GM12878 (cell line): ENCODE data around the gene LMO2. TPM values are rescaled to one million over a fixed set of nuclear protein-coding genes. Genes with fewer than 3 reads are reported as not detected.

ENCODE experiments used
- ATAC-seq: fragments of 200-7000 bp; cut with Tn5 transposase; 3 replicates; pipeline ENCODE4 v1.9.1; 2020; ENCODE audit warnings: mild to moderate bottlenecking, moderate library complexity
- BruUV-seq: library from RNA; stranded (reverse); fragments of 400-500 nt; replicated peaks from 2 replicates; lab custom pipeline; 2021; lab: Mats Ljungman, UMichigan
- CTCF ChIA-PET: fragments of 300-600 bp; sonication (Branson Sonifier 250); formaldehyde crosslinking; extraction: SDS; loops from one replicate; lab custom pipeline; 2021; ENCODE audit warnings: inconsistent platforms; lab: Yijun Ruan, JAX
- POLR2A ChIA-PET: fragments of 350-600 bp; formaldehyde crosslinking; extraction: SDS; loops from one replicate; lab custom pipeline; 2021; ENCODE audit warnings: inconsistent platforms; lab: Charles Lee
- RAD21 ChIA-PET: fragments of 300-600 bp; sonication (Branson Sonifier 250); formaldehyde crosslinking; loops from one replicate; lab custom pipeline; 2023; ENCODE audit warnings: antibody characterized with exemption; ENCODE audit not compliant: unreplicated experiment; lab: Charles Lee
- SMC1A ChIA-PET: fragments of 300-600 bp; sonication (Branson Sonifier 250); formaldehyde crosslinking; loops from one replicate; lab custom pipeline; 2023; ENCODE audit not compliant: unreplicated experiment, uncharacterized antibody; lab: Charles Lee
- DNase-seq: peaks from one replicate; pipeline ENCODE4 v3.0.0-alpha.2; 2011; ENCODE audit warnings: low read depth, low spot score
- FAIRE-seq: peaks from 3 replicates; lab custom pipeline; 2011; peaks lifted over from hg19 to GRCh38; lab: Jason Lieb, UNC
- H2AFZ ChIP-seq: 2 replicates; pipeline ENCODE4 v1.6.0; 2011; ENCODE audit warnings: low read depth, low read length, control low read depth; ENCODE audit not compliant: control insufficient read depth
- H3K27ac ChIP-seq: 2 replicates; pipeline ENCODE4 v1.5.1; 2011; ENCODE audit warnings: control low read depth; ENCODE audit not compliant: control insufficient read depth, insufficient read depth
- H3K27me3 ChIP-seq, 2 experiments: replicated peaks in 1 of 2; 2 replicates each; pipeline versions ENCODE4 v1.6.0 to v1.6.1; 2011; ENCODE audit warnings: low read length in 1 of 2; ENCODE audit not compliant: control insufficient read depth in 2 of 2, insufficient read depth in 2 of 2
- H3K36me3 ChIP-seq, 2 experiments: 2 replicates each; pipeline ENCODE4 v1.5.1; 2011; ENCODE audit warnings: low read length in 1 of 2; ENCODE audit not compliant: control insufficient read depth in 2 of 2, insufficient read depth in 2 of 2
- H3K4me1 ChIP-seq: 2 replicates; pipeline ENCODE4 v1.6.1; 2011; ENCODE audit warnings: mild to moderate bottlenecking, low read length, moderate library complexity, mixed read lengths; ENCODE audit not compliant: control insufficient read depth, insufficient read depth
- H3K4me2 ChIP-seq: 2 replicates; pipeline ENCODE4 v1.6.0; 2011; ENCODE audit warnings: control low read depth; ENCODE audit not compliant: control insufficient read depth, insufficient read depth
- H3K4me3 ChIP-seq: fragments of 200-600 bp; sonication (generic); 2 replicates; pipeline ENCODE4 v1.5.1; 2016
- H3K79me2 ChIP-seq: 2 replicates; pipeline ENCODE4 v1.6.0; 2011; ENCODE audit warnings: low read length; ENCODE audit not compliant: control insufficient read depth, insufficient read depth
- H3K9ac ChIP-seq: 2 replicates; pipeline ENCODE4 v1.8.0; 2011; ENCODE audit warnings: low read length, control low read depth, mixed read lengths; ENCODE audit not compliant: control insufficient read depth, insufficient read depth
- H3K9me3 ChIP-seq: replicated peaks from 3 replicates; pipeline ENCODE4 v1.5.1; 2011; ENCODE audit warnings: mild to moderate bottlenecking, low read length; ENCODE audit not compliant: control insufficient read depth, insufficient read depth
- H4K20me1 ChIP-seq: 2 replicates; pipeline ENCODE4 v1.6.0; 2011; ENCODE audit not compliant: control insufficient read depth, insufficient read depth
- PML ChIP-seq: IDR thresholded peaks from 2 replicates; pipeline ENCODE4 v1.6.1; 2012; ENCODE audit warnings: low read length, inconsistent platforms
- TAF1 ChIP-seq: IDR thresholded peaks from 2 replicates; pipeline ENCODE4 v1.6.1; 2011; ENCODE audit warnings: mild to moderate bottlenecking, low read depth, low read length, borderline replicate concordance
- WGBS: methylation state at CpG from one replicate; pipeline ENCODE4 v1.1.6; 2016; ENCODE audit warnings: low lambda C conversion rate; ENCODE audit not compliant: insufficient replicate concordance, insufficient coverage; ENCODE audit errors: missing lambda C conversion rate; 5-methylcytosine and 5-hydroxymethylcytosine counted together
- in situ Hi-C: fragments of 300-500 bp; cut with MboI; formaldehyde crosslinking; loops from 9 replicates; pipeline ENCODE4 v1.14.3; 2018; ENCODE audit warnings: mixed read lengths
- intact Hi-C: fragments of 100-400 bp; cut with micrococcal nuclease; formaldehyde crosslinking; loops from one replicate; pipeline ENCODE4 v1.14.2; 2022; ENCODE audit not compliant: unreplicated experiment
- polyA plus RNA-seq, 11 experiments: library from polyadenylated mRNA; depleted of rRNA in 4 of 11; unstranded in 6 of 11; stranded (reverse) in 5 of 11; fragments of >200 nt; fragmentation: Nextera tagmentation in 4 of 11; fragmentation: Illumina TruSeq in 1 of 11; extraction: Ambion mirVana in 4 of 11; extraction: Trizol in 1 of 11; gene quantifications; 1 replicate in 1 of 11; 2 replicates in 10 of 11; pipeline versions ENCODE4 v1.2.1 to v1.2.3, GENCODE V29; 2011 to 2016; ENCODE audit warnings: inconsistent platforms in 2 of 11, missing spikeins in 2 of 11, low read depth in 1 of 11
- total RNA-seq, 4 experiments: library from RNA; depleted of rRNA in 3 of 4; stranded (reverse); fragments of >200 nt in 3 of 4; fragmentation: Illumina TruSeq in 1 of 4; extraction: Trizol in 1 of 4; gene quantifications; 2 replicates each; pipeline versions ENCODE4 v1.2.1 to v1.2.3, GENCODE V29; 2013 to 2021

Gene LMO2
- total and polyA plus RNA-seq, 10 of the 15 experiments (the other 5 are each of a cell fraction or from before 2014, with no cell fraction given) = 0.29 to 1.9 (median 1.1) TPM; not detected in 1

GRCh38 chr11:33930317-33931021, 38.6 kb upstream of the LMO2 start:
- CTCF ChIA-PET = interaction anchor here (1.2 to 1.4 kb wide), 2 partner anchors 52 to 57 kb away, joined by 3 to 4 read pairs; no protein-coding TSS in a partner anchor
- Histone ChIP-seq H3K36me3 (no peaks in the 10 kb centered on the region), H2AFZ (peak overlapping the region; percentile 65)
- ATAC-seq = no peak; the same call in 2 of the 3 replicates
- no peak for TF ChIP-seq TAF1
- TF ChIP-seq, all 136 proteins: peak for 0
- WGBS = 67% methylated on average over 7 of the region's 7 CpGs
- intact Hi-C loops (no loop called here), in situ Hi-C loops (no loop called here)
- no TSS peak for BruUV-seq
- Histone ChIP-seq H3K79me2 (no peaks in the 10 kb centered on the region), H3K4me2 (no peak overlapping the region), H3K9ac (no peak overlapping the region), H3K27me3 (no peaks in the 10 kb centered on the region), H3K27ac (no peak overlapping the region), H3K4me3 (no peak overlapping the region), H4K20me1 (no peaks in the 10 kb centered on the region), H3K9me3 (peaks cover 4% of the 10 kb centered on the region; the same call in 2 of the 3 replicates), H3K4me1 (no peaks in the 10 kb centered on the region)
- RAD21 ChIA-PET = interaction anchor here (0.7 kb wide), 1 partner anchor 240 kb away, joined by 3 read pairs; no protein-coding TSS in a partner anchor
- no peak for DNase-seq
- SMC1A ChIA-PET = interaction anchor here (0.9 to 1.0 kb wide), 4 partner anchors 10 to 35 kb away, joined by 3 read pairs; no protein-coding TSS in a partner anchor
- FAIRE-seq = no peak
- POLR2A ChIA-PET = no interaction called here

DNA sequence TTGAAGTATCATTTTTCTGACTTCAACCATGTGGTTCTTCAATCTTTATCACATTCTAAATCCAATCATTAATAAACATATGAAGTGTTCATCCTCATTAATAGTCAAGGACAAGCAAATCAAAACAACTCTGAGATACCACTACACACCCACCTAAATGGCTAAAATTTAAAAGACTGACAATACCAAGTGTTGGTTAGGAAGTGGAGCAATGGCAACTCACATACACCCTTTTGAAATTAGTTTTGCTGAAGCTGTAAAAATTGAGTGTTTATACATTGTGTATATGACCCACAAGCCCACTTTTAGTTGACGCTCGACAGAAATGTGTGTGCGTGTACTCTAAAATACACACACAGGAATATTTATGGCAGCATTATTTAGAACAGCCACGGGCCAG, 36.7 kb upstream of the LMO2 start:
- RAD21 ChIA-PET = interaction anchor here (0.8 kb wide), 1 partner anchor 18 kb away, joined by 4 read pairs; no protein-coding TSS in a partner anchor
- Histone ChIP-seq H3K9ac (no peak overlapping the region), H3K36me3 (no peaks in the 10 kb centered on the region), H3K27me3 (no peaks in the 10 kb centered on the region), H3K4me2 (no peak overlapping the region), H3K79me2 (no peaks in the 10 kb centered on the region), H3K9me3 (peaks cover 4% of the 10 kb centered on the region; the same call in 2 of the 3 replicates), H2AFZ (no peak overlapping the region), H3K4me3 (no peak overlapping the region), H4K20me1 (no peaks in the 10 kb centered on the region), H3K27ac (no peak overlapping the region), H3K4me1 (no peaks in the 10 kb centered on the region)
- SMC1A ChIA-PET = interaction anchor here (0.9 to 1.7 kb wide), 3 partner anchors 9 to 43 kb away, joined by 3 to 4 read pairs (median 3); no protein-coding TSS in a partner anchor
- intact Hi-C loops (no loop called here), in situ Hi-C loops (no loop called here)
- WGBS = 94% methylated on average over 4 of the region's 4 CpGs
- CTCF ChIA-PET = no interaction called here
- no peak for TF ChIP-seq PML
- BruUV-seq = no TSS peak
- POLR2A ChIA-PET = no interaction called here
- ATAC-seq (no peak), DNase-seq (no peak), FAIRE-seq (no peak)
